ENCODE data around the gene PBX1.

Gene PBX1

DNA sequence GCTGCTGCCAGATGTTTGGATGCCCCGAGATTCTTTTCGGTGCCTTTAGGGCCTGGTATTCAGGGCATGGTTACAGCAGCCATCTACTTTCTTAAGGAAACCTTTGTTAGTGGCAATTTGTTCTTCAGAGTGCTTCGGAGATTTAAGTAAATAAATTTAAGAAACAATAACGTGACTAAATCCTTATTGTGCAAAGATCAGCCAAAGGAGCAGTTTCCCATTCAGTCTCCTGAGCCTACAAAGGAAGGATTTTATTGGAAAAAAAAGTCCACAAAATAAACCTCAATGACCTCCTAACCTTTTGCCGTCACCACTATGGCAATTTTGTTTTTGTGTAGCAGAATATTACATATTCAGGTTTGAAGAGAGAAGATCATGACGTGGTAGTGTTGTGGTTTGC, 231.1 kb downstream of the PBX1 start:
- no peak for DNase-seq

DNA sequence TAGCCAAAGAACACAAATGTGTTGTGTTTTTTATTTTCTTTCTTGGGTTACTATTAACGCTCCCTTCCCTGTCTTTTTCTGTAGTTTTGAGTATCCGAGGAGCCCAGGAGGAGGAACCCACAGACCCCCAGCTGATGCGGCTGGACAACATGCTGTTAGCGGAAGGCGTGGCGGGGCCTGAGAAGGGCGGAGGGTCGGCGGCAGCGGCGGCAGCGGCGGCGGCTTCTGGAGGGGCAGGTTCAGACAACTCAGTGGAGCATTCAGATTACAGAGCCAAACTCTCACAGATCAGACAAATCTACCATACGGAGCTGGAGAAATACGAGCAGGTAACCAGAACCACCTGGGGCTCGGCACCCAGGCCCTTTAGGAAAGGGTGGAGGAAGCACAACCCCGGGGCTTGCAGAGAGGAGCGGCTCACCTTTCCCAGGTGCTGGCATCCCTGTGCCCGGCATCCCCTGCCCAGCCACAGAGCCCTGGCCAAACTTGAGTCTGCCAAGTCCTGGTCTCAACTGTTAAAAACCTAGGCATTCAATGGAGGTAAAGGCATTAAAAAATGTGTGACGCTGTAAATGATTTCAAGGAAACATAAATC, 233.5 kb downstream of the PBX1 start:
- no peak for DNase-seq

DNA sequence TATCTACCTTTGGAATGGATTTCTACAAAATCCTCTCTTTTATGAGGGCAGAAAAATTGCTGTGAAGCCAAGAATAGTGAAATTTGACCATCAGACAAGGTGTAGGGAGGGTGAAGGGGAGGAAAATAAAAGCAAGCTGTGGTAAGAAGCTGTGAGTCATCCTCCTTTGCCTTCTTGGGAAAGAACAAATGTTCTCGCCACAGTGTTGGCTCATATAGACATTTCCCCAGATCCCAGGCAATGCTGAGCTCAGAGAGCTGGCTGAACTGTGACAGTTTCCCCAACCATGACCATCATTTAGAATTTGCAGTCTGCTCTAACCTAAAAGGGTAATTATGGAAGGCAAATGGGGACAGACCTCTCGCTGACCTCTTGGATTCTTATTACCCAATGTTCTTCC, 235.4 kb downstream of the PBX1 start:
- DNase-seq: no peak

DNA sequence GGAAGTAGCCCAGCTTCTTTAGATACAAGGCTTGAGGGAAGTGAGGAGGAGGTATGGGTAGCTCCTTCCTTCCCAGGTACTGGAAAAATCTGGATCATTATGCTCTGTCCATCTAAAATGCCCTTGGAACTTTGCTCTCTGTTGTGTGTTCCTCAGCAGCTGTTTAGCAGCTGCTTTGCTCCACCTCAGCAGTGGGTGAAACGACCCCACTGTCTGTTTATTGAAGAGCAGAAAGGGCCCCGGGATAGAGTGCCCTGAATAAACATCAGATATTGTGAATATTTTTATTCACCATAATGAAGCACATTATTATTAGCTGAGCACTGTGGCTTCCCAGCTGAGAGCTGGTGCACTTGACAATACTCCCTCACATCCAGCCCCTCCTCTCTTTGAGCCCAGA, 237.9 kb downstream of the PBX1 start:
- DNase-seq: no peak

DNA sequence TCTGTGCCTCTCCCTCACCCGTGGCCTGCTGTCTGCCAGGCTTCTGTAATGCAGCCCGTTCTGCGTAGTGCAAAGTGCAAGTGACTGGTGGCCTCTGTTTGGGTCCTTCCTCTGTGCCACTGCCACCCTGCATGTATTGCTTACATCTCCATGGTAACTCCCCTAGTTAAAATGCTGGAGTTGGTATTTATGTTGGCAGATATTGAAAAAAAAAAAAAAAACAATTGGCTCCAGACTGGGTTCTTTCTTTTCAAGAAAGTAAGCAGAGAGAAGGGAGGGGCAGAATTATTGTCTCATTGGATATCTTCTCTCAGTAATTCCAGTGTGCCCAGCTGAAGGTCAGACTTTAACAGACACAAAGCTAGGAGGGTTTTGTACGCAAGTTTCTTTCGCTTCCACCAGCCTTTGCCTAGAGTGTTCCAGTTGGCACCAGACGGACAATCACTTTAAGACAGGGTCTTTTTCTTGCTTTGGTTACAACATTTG, 242.3 kb downstream of the PBX1 start:
- DNase-seq: no peak

DNA sequence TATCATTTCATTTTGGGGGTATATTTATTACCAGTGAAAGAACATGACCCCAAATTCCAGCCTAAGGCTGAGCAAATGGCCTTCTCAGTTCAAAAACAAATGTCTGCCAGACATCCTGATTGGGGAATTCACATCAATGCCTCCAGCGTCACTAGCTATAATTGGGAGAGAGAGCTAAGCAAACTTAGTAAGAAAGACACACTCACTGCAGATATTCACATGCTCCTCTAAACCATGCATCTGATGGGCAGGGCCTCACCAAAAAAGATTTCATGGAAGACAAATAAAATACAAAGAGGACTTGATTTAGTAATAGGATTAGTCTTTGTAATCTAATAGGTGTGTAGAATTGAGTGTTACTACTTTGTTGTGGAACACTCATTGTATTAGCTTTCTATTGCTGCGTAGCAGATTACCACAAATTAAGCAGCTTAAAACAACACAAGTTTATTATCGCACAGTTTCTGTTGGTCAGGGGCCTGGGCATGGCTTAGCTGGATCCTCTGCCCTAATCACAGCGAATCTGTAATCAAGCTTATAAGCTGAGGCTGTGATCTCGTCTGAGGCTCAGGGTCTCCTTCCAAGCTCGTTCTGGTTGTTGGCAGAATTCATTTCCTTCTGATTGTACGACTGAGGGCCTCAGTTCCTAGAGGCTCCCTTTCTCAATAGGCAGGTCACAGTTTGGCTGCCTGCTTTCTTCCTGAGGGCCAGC, 243.0 kb downstream of the PBX1 start:
- DNase-seq: no peak

DNA sequence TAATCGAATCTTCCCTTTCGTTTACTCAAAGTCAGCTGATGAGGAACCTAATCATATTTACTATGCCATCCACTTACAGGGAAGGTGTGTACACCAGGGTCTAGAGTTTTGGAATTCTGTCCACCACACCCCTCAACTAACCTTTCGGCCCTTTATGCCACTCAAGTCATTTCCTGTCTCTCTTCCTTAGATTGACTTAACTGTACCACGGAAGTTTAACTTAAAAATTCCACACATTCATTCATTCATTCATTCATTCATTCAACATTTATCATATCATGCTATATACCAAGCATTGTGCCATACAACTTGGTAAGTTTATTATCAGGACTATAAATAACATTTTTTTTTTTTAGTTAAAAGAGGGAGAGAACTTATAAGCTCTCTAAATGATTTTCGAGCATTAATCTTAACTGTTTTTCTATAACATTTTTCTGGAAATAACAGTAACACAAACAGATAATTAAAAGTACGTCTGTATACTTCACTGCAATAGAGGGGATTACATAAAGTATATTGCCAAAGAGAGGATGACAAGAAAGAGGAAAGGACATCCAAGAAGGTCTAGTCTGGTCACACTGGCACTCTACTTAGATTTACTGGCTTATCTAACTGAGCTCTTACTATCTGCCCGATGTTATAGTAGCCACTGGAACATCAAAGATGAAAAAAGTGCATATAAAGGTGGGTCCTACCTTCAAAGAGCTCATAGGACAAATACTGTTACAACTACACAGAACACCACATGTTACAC, 243.7 kb downstream of the PBX1 start:
- no peak for DNase-seq

DNA sequence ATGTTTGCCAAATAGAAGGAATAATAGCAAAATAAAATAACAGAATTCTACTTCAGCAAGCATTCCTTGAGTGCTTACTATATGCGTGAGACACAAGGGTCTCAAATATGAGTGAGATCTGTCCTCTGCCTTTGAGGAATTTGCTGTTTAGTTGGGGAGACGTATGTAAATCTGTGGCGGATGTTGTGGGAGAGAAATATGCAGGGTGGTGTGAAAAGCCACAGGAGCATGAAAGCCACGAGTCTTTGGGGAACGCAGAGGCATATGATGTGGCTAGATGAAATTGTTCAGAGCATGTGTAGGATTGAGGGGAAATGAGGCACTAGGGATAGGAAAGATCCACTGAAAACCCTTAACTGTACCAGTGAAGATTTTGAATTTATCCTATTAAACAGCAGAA, 244.4 kb downstream of the PBX1 start:
- DNase-seq: no peak

DNA sequence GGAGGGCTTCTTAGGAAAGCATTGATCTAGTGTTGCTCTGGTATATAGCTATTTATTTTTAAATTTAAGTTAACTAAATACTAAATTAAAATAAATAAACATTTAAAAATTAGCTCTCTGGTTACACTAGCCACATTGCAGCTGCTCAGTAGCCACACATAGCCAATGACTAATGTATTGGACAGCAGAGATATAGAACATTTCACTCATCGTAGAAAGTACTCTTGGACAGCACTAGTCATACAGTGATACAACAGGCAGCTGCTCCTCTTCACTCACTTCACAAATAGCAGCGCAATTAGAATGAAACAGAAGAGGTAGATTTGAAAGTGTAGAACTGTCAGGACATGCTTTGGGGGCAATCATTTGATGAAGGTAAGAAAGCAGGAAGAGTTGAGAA, 245.4 kb downstream of the PBX1 start:
- no peak for DNase-seq

DNA sequence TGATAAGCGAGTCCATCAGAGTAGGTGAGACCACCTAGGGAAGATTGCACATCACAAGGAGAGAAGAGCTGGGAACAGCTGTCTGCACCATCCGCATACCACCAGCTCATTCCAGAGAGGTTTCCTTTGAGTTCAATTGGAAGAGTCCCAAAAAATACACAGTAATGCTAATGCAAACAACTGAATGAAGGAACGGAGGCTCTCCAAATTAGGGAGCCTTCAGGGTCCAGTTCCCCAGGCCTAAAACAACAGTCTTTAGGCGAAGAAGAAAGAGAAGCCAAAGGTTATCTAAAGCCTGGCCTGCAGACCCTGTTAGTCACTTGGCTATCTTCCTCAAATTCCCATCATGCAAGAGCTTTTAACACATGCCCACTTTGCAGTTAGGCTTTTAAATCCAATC, 246.4 kb downstream of the PBX1 start:
- no peak for DNase-seq

DNA sequence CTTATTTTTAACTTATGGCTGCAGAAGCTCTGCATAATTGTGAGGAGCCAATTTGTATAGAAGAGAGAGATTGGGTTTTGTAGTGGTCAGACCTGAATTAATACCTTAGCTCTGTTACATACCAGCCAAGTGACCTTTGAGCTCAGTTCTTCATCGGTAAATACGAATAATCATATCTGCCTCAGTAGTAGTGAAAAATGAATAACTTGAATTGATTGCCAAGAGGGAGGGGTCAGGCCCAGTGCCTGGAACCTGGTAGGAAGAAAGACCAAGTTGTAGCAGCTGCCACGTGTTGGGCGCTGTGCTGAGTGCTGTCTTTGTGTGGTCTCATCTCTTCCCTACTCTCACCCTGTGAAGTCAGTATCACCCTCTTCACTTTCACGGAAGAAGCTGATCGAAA, 247.5 kb downstream of the PBX1 start:
- DNase-seq: no peak

DNA sequence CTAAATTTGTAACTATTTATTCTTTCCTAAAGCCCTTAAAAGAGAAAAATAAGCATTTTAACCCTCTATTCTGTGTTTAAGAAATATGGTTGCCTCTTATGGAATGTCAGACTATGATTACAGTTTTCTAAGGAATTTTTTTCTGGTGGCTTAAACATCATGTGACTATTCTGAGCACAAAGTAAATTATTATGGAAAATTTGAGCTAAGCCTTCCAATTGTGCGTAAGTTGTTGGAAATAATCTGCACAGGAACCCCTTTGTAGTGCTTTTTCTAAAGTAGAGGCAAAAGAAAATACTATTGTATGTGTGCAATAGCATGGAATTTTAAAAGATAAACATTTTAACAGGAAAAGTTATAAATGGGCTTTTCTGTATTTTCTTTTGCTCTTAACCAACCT, 254.8 kb downstream of the PBX1 start:
- DNase-seq: no peak

DNA sequence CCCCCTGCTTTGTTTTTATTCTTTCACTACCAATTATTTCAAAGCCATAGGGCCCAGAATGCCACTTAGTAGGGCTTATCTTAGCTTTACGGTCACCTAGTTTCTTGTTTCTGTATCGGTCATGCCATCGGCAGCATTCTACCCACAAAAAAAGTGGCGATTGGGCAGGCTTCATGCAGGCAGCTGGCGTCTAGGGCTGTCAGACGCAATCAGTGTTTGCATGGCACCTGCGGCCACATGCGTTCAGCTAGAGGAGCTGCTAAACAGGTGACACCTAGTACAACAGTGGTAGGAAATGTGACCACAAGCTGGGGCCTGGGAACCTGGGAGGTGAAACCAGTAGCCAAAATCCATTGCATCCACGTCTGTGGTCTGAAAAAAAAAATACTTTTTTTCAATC, 262.7 kb downstream of the PBX1 start:
- no peak for DNase-seq

DNA sequence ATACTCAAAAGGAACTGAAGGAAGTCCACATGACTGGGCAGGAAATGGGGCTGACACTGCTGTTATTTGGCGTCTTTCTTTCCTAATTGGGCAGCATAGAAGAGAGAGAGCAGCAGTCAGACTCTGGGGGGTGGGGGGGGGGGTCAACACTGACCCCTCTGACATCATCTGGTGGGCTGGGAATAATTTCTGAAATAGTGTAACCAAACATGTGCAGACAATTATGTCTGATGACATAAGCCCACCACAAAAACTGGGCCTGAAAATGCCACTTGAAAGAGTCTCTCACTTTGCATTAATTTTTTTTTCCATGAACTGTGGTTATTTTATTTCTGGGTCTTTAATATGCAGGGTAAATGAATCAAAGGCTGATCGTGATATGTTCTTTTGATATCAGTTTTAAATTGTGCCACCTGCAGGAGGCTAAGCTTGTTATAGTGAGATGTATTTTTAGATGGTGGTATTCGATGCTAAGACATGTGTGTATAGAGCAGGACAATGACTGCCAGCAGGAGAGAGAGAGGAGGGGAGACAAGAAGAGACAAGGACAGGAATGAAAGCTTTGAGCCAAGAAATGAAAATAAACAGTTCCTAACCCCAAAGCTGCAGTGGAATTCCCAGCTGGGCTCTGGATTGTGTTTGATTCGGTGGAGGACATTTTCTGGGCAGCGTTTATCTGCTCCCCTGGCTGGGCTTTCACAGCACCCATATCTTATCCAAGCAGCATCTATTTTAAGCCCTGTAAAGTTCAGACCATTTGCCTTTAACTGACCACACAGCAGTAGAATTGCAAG, 264.7 kb downstream of the PBX1 start:
- DNase-seq: no peak

DNA sequence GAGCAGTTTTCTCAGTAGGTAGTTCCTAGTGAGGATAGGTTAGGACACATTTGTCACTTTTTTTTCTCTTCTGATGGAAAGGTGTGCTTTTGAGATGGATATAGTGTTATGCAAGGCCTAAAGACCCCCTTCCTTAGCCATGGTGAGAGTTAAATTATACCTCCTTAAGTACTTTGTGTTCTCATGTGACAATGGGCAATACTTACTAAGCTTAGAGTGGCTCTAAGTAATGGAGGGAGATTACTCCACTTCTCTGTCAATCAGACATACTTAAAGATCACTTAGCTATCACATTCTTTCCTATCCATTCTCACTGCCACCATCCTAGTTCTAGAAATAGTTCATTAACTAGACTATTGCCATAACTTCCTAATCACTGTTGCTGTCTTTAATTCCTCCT, 265.6 kb downstream of the PBX1 start:
- DNase-seq: no peak

DNA sequence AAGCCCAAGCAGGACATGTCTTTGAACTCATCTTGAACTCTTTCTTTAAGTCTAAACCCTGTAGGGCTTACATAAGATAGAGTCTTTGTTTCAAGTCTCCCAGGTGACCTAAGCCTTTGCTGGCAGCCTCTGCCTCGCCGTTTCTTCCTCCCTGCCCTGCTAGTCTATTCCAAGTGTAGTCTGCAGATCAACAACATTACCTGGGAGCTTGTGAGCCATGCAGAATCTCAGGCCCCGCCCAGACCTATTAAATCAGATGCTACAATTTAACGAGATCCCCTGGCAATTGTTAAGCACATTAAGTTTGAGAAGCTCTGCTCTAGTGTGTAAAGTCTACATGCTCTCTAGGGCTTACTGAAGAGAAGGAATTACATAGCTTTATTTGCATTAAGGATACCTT, 271.6 kb downstream of the PBX1 start:
- DNase-seq: peak; percentile 45

DNA sequence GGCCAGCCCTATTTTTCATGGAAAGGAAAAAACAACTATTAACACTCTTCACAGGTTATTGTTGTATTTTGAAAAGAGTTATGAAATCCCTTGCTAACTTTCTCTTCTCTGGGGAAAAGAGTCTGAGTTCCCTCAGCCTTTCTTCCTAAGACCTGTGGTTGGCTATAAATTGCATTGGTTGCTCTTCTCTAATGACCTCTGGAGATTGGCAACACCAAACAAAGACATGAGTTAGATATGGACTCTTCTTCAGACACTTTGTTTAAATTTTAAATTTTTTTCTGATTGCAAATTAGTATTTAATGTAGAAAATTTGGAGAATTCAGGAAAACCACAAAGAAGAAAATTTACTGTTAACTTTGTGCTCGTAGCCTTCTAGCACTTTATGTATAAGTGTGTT, 275.7 kb downstream of the PBX1 start:
- no peak for DNase-seq

DNA sequence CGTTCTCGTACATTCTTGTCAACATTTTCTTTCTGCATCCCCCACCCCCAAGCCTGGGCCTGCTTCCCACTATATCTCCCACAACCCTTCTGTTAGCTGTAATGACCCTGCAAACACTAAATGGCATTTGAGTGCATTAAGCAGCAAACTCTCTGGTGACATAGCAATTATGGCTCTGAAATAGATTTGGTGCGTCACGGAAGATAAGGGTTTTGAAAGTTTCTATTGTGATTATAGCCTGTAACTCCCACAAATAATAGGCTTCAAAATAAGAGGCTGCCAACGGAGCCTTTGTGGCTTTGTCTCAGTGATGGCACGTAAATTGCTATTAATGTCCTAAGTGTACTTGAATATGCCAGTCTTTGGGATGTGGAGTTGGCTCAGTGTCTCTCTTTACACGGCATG, 277.6 kb downstream of the PBX1 start:
- peak; percentile 96 for DNase-seq

DNA sequence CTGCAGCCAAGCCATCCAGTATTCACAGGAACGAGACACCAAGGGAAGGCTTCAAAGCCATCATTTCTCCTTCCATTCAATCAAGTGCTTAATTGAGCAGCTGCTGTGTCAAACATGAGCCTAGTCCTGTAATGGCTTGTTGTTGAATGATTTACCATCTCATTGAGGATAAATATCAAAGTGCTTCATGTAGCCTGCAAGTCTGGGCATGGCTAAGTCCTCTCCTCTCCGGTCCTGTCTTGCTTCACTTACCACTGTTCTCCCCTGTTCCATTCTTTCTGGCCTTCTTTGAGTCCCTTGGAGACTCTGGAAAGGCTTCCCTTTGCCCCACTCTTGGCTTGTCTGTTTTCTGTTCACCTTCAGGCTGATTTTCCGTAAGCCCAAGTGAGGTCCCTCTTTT, 279.8 kb downstream of the PBX1 start:
- DNase-seq: no peak

DNA sequence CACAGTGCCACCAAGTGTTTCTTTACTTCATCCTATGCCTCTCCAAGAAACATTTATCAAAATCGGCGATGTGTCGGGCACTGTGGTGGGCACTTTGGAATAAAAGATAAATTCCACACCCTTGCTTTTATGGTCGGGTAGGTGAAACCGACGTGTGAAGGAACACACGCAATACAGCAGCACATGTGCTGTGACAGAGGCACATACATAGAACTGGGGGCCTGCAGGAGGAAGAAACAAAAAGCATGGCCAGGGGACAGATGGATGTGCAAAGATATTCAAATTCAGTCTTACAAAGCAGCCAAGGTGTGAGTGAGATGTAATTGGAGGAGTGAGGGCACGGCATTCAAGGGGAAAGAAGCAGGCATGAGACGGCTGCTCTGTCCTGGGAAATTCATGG, 282.0 kb downstream of the PBX1 start:
- DNase-seq: no peak

DNA sequence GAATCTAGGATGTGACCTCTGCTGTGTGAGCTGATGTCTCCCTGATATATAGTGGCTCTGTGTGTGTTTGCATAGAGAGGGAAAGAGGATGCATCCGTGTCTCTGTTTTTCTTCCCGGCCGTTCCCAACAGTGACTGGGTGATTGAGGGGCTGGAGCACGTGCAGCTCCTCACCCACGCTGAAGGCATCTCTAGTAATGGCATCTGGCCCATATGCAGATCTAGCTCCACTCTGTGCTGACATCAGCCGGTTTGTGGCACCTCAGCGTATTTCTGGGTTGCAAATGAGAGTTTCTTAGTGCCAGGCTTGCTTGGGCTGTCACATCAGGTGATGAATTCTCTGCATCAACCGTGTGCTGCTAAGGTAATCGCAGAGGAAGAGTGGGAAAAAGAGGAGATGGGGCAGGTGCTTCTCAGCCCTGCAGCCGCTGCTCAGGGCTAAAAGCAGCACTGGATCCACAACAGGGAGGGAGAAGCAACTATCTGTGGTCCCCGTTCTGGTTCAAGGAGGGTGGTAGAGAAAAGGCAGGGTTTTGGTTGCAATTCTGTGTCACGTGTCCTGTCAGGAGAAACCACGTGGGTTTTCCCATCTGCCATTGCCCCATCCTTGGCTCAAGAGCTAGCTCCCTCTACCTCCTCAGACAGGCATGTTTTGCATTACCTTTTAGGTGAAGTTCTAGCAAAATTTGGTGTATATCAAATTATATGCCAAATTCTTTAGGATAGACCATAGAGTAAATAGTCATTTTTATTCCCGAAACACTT, 282.9 kb downstream of the PBX1 start:
- no peak for DNase-seq

DNA sequence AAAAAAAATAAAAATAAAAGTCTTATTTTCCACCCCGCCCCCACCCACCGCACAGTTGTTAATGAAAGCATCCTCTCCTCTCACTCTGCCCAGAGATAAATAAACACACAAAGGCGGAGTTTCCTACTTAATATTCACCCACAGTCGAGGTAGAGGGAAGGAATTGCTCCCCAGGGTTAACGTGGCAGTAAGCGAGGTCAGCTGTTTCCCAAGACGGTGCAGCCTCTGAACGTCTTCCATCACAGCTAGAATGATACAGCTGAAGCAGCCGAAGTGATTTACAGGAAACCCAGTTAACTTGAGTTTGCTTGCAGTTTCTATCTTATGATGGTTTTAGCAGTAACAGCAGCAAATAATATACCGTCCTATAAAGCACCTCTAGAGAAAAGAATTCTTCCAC, 283.9 kb downstream of the PBX1 start:
- DNase-seq: no peak

Measured in NCI-H748 treated with DMSO at 0.1 percent for 48 hours (cell line).